Measurements from ENCODE around the gene HECTD2. TPM values are rescaled to one million over a fixed set of nuclear protein-coding genes. Genes with fewer than 3 reads are reported as not detected.
"Not testable (repeated sequence)": the region's sequence is repeated elsewhere in the genome, so short reads cannot be mapped to it uniquely, and the experiment has no call there.

The HECTD2 gene
- total RNA-seq, 2 donors from 2014 or later: 18.7 to 22.8 TPM

- no peak for DNase-seq (ENCODE audit: low spot score)
- no peak overlapping the region for H3K4me3 ChIP-seq
- H3K27ac ChIP-seq: no peak overlapping the region
- no peak for TF ChIP-seq CTCF (IDR thresholded peaks at IDR 0.05)
- no peak for TF ChIP-seq POLR2A (IDR thresholded peaks at IDR 0.05)
- TF ChIP-seq POLR2AphosphoS5 (IDR thresholded peaks at IDR 0.05): no peak
- H3K27me3 ChIP-seq (replicated peaks; ENCODE audit: insufficient read depth): no peaks in the 10 kb centered on the region
- no peaks in the 10 kb centered on the region for H3K4me1 ChIP-seq (replicated peaks)
- no peaks in the 10 kb centered on the region for H3K9me3 ChIP-seq
- intact Hi-C loops (cut with DNase I): no loop called here
- H3K36me3 ChIP-seq: no peaks in the 10 kb centered on the region
These were observed 43.4 kb downstream of the HECTD2 start for GRCh38 chr10:91453535-91453934.

DNA sequence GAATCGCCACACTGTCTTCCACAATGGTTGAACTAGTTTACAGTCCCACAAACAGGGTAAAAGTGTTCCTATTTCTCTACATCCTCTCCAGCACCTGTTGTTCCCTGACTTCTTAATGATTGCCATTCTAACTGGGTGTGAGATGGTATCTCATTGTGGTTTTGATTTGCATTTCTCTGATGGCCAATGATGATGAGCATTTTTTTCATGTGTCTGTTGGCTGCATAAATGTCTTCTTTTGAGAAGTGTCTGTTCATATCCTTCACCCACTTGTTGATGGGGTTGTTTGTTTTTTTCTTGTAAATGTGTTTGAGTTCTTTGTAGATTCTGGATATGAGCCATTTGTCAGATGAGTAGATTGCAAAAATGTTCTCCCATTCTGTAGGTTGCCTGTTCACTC, 45.0 kb downstream of the HECTD2 start:
- 93% methylated on average over 1 of the region's 1 CpG for WGBS
- H3K9me3 ChIP-seq; H3K27me3 ChIP-seq (replicated peaks; ENCODE audit: insufficient read depth); H3K4me3 ChIP-seq; H3K36me3 ChIP-seq; H3K4me1 ChIP-seq (replicated peaks); intact Hi-C loops (cut with DNase I); H3K27ac ChIP-seq; DNase-seq (ENCODE audit: low spot score): not testable (repeated sequence)

DNA sequence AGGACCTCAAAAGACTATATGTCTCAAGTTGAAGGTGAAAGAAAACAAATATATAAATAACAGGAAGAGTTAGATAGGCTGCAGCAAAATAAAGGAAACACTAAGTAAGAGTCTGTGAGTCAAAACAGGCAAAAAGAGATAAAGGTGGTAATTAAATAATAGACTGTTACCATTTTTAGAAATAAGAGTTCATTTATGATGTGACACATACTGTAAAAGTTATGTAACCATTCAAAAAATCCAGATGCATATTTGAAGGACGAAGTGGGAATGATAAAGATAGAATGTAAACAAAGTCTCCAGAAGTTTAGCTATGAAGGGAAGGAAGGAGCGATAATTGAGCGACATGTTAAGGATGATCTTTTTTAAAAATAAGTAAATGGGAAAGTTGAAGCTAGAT, 50.5 kb downstream of the HECTD2 start:
- intact Hi-C loops (cut with DNase I): no loop called here
- no peak overlapping the region for H3K27ac ChIP-seq
- H3K4me1 ChIP-seq (replicated peaks): no peaks in the 10 kb centered on the region
- DNase-seq (ENCODE audit: low spot score): no peak
- no peaks in the 10 kb centered on the region for H3K9me3 ChIP-seq
- WGBS: 86% methylated on average over 3 of the region's 3 CpGs
- H3K4me3 ChIP-seq: no peak overlapping the region
- no peaks in the 10 kb centered on the region for H3K27me3 ChIP-seq (replicated peaks; ENCODE audit: insufficient read depth)
- no peaks in the 10 kb centered on the region for H3K36me3 ChIP-seq
- TF ChIP-seq CTCF (IDR thresholded peaks at IDR 0.05) (no peak), POLR2AphosphoS5 (IDR thresholded peaks at IDR 0.05) (no peak), POLR2A (IDR thresholded peaks at IDR 0.05) (no peak)

DNA sequence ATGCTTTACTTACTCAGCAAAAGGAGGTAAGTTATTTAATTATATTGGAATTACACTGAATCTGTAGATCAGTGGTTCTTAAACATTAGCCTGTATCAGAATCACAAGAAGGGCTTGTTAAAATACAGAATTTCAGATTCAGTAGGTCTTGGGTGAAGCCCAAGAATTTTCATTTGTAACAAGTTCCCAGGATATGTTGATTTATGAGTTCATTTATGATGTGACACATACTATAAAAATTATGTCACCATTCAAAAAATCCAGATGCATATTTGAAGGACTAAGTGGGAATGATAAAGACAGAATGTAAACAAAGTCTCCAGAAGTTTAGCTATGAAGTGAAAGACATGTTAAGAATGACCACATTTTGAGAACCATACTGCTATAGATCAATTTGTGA, 52.3 kb downstream of the HECTD2 start:
- H3K27me3 ChIP-seq (replicated peaks; ENCODE audit: insufficient read depth): no peaks in the 10 kb centered on the region
- intact Hi-C loops (cut with DNase I): no loop called here
- no peak overlapping the region for H3K27ac ChIP-seq
- no peak overlapping the region for H3K4me3 ChIP-seq
- no peak for DNase-seq (ENCODE audit: low spot score)
- peaks cover 0 to 5% of the 10 kb centered on the region in 2 donors for H3K36me3 ChIP-seq
- TF ChIP-seq POLR2A (IDR thresholded peaks at IDR 0.05) (no peak), POLR2AphosphoS5 (IDR thresholded peaks at IDR 0.05) (no peak), CTCF (IDR thresholded peaks at IDR 0.05) (no peak)
- no peaks in the 10 kb centered on the region for H3K4me1 ChIP-seq (replicated peaks)
- H3K9me3 ChIP-seq: no peaks in the 10 kb centered on the region

DNA sequence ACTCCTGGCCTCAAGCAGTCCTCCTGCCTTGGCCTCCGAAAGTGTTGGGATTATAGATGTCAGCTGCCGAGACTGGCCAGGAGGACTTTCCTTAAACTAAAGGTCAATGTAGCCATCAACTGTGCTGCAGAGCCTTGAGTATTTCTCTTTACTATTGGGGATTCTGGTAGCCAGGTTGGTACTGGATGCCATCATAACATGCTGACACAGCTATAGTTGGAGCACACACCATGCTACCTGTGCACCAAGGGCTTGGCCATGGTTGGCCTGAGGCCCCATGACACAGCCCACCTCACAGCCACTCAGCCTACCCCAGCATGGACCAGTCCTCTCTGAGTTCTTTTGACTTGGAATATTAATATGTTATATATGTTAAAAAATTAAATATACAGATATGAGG, 54.4 kb downstream of the HECTD2 start:
- no peak for DNase-seq (ENCODE audit: low spot score)
- intact Hi-C loops (cut with DNase I): no loop called here
- H3K4me1 ChIP-seq (replicated peaks): no peaks in the 10 kb centered on the region
- 100% methylated on average over 2 of the region's 2 CpGs for WGBS
- no peaks in the 10 kb centered on the region for H3K9me3 ChIP-seq
- H3K27ac ChIP-seq: no peak overlapping the region
- no peak overlapping the region for H3K4me3 ChIP-seq
- no peaks in the 10 kb centered on the region for H3K27me3 ChIP-seq (replicated peaks; ENCODE audit: insufficient read depth)
- peaks cover 0 to 5% of the 10 kb centered on the region in 2 donors for H3K36me3 ChIP-seq
- TF ChIP-seq POLR2AphosphoS5 (IDR thresholded peaks at IDR 0.05) (no peak), POLR2A (IDR thresholded peaks at IDR 0.05) (no peak), CTCF (IDR thresholded peaks at IDR 0.05) (no peak)
